ENCODE measurements around the gene LSG1. TPM values are rescaled to one million over a fixed set of nuclear protein-coding genes. Genes with fewer than 3 reads are reported as not detected.
A peak's percentile ranks its signal among the peaks of the same experiment; 100 is the strongest.

The LSG1 gene
- total and polyA plus RNA-seq, 2 of the 13 experiments (the other 11 are each of a cell fraction or from before 2014, with no cell fraction given) = 21.4 to 32.1 TPM

- 2% methylated on average over 20 of the region's 66 CpGs for WGBS (ENCODE audit: low lambda C conversion rate)
- Histone ChIP-seq H3K79me2 (ENCODE audit: insufficient read depth, low read length) (no peaks in the 10 kb centered on the region), H3K4me2 (ENCODE audit: low read depth, low read length) (peak within 1 kb of the TSS; percentile 93), H2AFZ (ENCODE audit: low read length) (peak within 1 kb of the TSS; percentile 64), H3K9ac (ENCODE audit: insufficient read depth, low read depth, low read length) (peak within 1 kb of the TSS; percentile 71), H3K36me3 (replicated peaks in 1 of 2; ENCODE audit: control insufficient read depth in 1 of 2, insufficient read depth in 2 of 2, low read length in 2 of 2) (peaks cover 0 to 4% of the 10 kb centered on the region in 2 experiments; a peak in 2 of 5 replicates), H3K27ac (ENCODE audit: extremely low read length, insufficient read depth, low read length) (peak within 1 kb of the TSS; percentile 59), H3K27me3 (ENCODE audit: control insufficient read depth in 1 of 2, insufficient read depth in 2 of 2, low read length in 2 of 2) (no peaks in the 10 kb centered on the region), H3K4me3 (replicated peaks in 1 of 3; ENCODE audit: insufficient read depth in 1 of 3, low read depth in 2 of 3, low read length in 3 of 3) (peak within 1 kb of the TSS; percentile 73 to 87 (median 85)), H3K4me1 (ENCODE audit: insufficient read depth, low read length) (peaks cover 7% of the 10 kb centered on the region), H3K9me3 (ENCODE audit: low read length) (no peaks in the 10 kb centered on the region; the same call in 1 of the 2 replicates), H4K20me1 (ENCODE audit: insufficient read depth, low read length) (no peaks in the 10 kb centered on the region)
- CTCF ChIA-PET (ENCODE audit: low intra/inter-chr PET ratio, low total read pairs) = interaction anchor here (0.7 to 1.4 kb wide), 2 partner anchors 29 to 39 kb away, joined by 3 to 4 read pairs; no protein-coding TSS in a partner anchor
- intact Hi-C loops (cut with micrococcal nuclease; ENCODE audit: unreplicated experiment) = loop anchor here (1.0 kb wide), 1 partner anchor 12 kb away; no protein-coding TSS in a partner anchor
- peak; percentile 97 for ATAC-seq
- no TSS peak for BruUV-seq (replicated peaks)
- FAIRE-seq = peak; percentile 36
- POLR2A ChIA-PET = interaction anchor here (0.7 to 1.3 kb wide), 4 partner anchors 12 to 909 kb away, joined by 3 to 10 read pairs (median 4); no protein-coding TSS in a partner anchor
- in situ Hi-C loops (cut with HindIII; ENCODE audit: extremely low pct_ligation_motif_present, low pct_unique_long_range_greater_than_20kb) = no loop called here
- peak; percentile 84 for DNase-seq (ENCODE audit: low spot score)
- TF ChIP-seq PHB2 (IDR thresholded peaks at IDR 0.05; ENCODE audit: partially characterized antibody) (no peak), ZNF597 (CRISPR knock-in tag; IDR thresholded peaks at IDR 0.05) (no peak), DR1 (CRISPR knock-in tag; IDR thresholded peaks at IDR 0.05) (no peak), SP5 (CRISPR knock-in tag; IDR thresholded peaks at IDR 0.05; ENCODE audit: borderline replicate concordance, low read depth) (peak; percentile 86), NBN (conservative IDR thresholded peaks at IDR 0.05) (no peak), ARID3A (IDR thresholded peaks at IDR 0.05; ENCODE audit: low read depth, low read length) (no peak), ZNF670 (CRISPR knock-in tag; IDR thresholded peaks at IDR 0.05; ENCODE audit: borderline replicate concordance) (no peak), ZNF337 (CRISPR knock-in tag; IDR thresholded peaks at IDR 0.05; ENCODE audit: borderline replicate concordance, low read depth) (no peak), SIX1 (CRISPR knock-in tag; IDR thresholded peaks at IDR 0.05; ENCODE audit: borderline replicate concordance) (no peak), FOSL1 (CRISPR knock-in tag; IDR thresholded peaks at IDR 0.05; ENCODE audit: borderline replicate concordance) (no peak), SRSF4 (IDR thresholded peaks at IDR 0.05; ENCODE audit: low read depth, low read length, poor library complexity, severe bottlenecking) (no peak), ZNF143 (CRISPR knock-in tag; IDR thresholded peaks at IDR 0.05) (no peak), RAD21 (CRISPR knock-in tag; IDR thresholded peaks at IDR 0.05) (peak; percentile 89), THAP8 (CRISPR knock-in tag; IDR thresholded peaks at IDR 0.05; ENCODE audit: borderline replicate concordance) (no peak), ZFP62 (CRISPR knock-in tag; IDR thresholded peaks at IDR 0.05) (no peak)
- TF ChIP-seq, protein P1, sequence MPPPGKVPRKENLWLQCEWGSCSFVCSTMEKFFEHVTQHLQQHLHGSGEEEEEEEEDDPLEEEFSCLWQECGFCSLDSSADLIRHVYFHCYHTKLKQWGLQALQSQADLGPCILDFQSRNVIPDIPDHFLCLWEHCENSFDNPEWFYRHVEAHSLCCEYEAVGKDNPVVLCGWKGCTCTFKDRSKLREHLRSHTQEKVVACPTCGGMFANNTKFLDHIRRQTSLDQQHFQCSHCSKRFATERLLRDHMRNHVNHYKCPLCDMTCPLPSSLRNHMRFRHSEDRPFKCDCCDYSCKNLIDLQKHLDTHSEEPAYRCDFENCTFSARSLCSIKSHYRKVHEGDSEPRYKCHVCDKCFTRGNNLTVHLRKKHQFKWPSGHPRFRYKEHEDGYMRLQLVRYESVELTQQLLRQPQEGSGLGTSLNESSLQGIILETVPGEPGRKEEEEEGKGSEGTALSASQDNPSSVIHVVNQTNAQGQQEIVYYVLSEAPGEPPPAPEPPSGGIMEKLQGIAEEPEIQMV (CRISPR knock-in tag; IDR thresholded peaks at IDR 0.05; ENCODE audit: low read depth) = 0 out of 2 replicates have a peak, but pooled peaks have one; percentile 75
- TF ChIP-seq, protein P2, sequence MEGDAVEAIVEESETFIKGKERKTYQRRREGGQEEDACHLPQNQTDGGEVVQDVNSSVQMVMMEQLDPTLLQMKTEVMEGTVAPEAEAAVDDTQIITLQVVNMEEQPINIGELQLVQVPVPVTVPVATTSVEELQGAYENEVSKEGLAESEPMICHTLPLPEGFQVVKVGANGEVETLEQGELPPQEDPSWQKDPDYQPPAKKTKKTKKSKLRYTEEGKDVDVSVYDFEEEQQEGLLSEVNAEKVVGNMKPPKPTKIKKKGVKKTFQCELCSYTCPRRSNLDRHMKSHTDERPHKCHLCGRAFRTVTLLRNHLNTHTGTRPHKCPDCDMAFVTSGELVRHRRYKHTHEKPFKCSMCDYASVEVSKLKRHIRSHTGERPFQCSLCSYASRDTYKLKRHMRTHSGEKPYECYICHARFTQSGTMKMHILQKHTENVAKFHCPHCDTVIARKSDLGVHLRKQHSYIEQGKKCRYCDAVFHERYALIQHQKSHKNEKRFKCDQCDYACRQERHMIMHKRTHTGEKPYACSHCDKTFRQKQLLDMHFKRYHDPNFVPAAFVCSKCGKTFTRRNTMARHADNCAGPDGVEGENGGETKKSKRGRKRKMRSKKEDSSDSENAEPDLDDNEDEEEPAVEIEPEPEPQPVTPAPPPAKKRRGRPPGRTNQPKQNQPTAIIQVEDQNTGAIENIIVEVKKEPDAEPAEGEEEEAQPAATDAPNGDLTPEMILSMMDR (CRISPR knock-in tag; IDR thresholded peaks at IDR 0.05) = peak; percentile 75
Measured at GRCh38 chr3:194633349-194634004, 38.5 kb downstream of the LSG1 start, which contains the start of gene TMEM44. TMEM44 (minus strand) TSS chr3:194633419; CDS start chr3:194633215, 204 bp downstream.

All from HepG2 (cell line).